Activated CD4-positive, alpha-beta T cell treated with anti-CD3 and anti-CD28 coated beads, Interleukin-2, amount 50 U/mL, for 4 hours (primary cell): ENCODE data around the gene CSNK2A1.
"Not testable (repeated sequence)": the region's sequence is repeated elsewhere in the genome, so short reads cannot be mapped to it uniquely, and the experiment has no call there.

ENCODE experiments used
- DNase-seq, 2 experiments: peaks; one replicate each; pipeline ENCODE4 v3.0.0-alpha.2; 2020

CSNK2A1 gene

DNA sequence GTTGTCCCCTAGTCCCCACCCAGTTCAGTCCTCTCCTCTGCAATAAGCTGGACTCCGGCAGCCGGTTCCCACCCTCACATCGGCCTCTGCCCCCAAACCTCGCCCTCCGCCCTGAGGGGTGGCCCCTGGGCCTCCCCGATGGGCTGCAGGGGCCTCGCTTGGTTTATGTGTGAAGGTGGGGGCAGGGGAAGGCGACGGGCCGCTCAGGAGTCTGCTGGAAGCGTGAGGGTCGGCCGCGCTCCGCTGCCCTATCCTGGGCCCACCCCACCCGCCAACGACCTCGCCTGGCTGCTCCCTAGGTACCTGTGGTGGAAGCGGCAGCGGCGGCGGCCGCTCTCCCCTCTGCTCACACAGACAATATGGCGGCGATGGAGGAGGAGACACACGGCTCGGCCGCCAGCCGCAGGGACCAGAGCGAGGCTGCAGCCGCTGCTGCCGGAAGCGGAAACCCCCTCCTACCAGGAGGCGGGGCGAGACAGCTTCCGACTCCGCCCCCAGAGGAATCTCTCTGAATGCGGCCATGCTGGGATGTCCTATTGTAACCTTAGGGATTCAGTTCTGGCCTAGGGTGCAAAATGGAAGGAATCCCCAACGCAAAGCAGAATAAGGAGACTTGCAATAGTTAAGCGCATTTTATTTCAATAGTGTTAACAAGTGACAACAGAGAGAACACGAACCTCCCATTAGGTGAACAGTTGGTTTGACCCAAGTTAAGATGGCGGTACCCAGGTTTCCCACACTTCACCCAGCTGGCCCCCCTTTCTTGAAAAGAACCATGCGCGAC lies at the start of gene CSNK2A1:
Gene CSNK2A1 (minus strand): TSS at position 422 of the 784 bp plus-strand sequence. CDS start 35,239 bp downstream, outside the sequence.
- DNase-seq, result peak; percentile 93 to 95

- DNase-seq, result no peak
These were observed 48.9 kb upstream of the CSNK2A1 start for GRCh38 chr20:592506-592905.

DNA sequence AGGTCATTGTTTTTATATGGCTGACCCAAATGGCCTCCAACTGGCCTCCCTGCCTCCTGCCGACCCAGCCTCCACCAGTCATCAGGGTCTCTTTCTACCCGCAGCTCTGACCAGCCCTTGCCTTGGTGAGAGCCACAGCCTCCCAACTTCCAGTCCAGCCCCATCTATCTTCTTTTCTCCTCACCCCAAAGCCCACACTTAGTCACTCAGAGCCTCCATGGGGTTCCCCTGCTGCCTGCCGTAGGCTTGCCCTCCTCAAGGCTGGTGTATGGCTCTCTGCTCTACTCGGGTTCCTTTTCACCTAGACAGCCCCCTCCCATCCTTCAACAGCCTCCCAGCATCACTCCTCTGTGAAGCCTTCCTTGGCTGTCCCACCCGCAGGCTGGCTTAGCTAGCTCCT lies 48.4 kb upstream of the CSNK2A1 start:
- DNase-seq, result no peak

- DNase-seq, result no peak
These were observed 45.5 kb upstream of the CSNK2A1 start for GRCh38 chr20:588932-589672.

DNA sequence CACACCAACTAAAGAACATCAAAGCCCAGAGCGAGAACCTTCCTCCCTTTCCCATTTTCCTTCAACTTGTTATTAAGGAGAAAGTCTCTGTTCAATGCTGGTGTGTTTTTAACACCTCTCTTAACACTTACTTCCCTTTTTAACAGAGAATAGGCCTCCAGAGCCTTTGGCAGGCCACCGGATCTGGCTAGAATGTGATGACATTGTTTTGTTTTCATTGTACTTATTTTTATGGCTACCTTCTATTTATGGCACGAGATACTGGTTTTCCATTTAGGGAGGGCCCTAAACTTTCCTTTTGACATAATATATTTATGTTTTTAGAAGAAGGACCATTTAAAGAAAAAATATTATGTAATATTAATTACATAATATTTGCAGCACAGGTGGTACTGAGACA lies 44.9 kb upstream of the CSNK2A1 start:
- DNase-seq, result no peak

- DNase-seq, result no peak
These were observed 41.3 kb upstream of the CSNK2A1 start for GRCh38 chr20:584971-585301.

DNA sequence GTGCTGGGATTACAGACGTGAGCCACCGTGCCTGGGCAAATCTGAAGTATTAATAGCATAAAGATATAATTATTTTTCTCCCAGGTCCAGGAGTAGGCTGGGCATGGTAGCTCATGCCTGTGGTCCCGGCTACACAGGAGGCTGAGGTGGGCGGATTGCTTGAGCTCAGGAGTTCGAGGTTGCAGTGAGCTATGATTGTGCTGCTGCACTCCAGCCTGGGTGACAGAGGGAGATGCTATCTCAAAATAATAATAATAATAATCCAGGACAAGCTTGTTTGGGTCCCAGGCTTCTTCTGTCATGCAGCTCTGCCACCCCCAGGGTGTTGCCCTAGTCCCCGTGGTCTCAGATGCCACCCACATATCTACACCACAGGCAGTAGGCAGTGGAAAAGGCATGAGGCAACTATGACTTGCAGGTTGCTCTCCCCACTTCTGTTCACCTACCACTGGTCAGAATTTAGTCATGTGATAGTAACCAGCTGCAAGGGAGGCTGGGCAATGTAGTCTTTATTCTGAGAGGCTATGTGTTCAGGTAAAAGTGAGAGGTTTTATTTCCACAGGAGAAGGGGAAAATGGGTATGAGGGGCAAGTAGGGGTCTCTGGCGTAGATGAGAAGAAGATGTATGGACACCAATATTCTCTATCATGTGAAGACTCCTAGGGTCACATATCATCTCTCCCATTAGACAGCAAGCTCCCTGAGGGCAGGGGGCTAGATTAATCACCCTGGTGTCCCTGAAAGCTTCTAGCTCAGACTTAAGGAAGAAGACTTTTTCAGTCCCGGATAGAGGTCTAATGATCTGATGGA lies 40.8 kb upstream of the CSNK2A1 start:
- no peak for DNase-seq

- no peak for DNase-seq
These were observed 38.6 kb upstream of the CSNK2A1 start for GRCh38 chr20:582204-582603.

DNA sequence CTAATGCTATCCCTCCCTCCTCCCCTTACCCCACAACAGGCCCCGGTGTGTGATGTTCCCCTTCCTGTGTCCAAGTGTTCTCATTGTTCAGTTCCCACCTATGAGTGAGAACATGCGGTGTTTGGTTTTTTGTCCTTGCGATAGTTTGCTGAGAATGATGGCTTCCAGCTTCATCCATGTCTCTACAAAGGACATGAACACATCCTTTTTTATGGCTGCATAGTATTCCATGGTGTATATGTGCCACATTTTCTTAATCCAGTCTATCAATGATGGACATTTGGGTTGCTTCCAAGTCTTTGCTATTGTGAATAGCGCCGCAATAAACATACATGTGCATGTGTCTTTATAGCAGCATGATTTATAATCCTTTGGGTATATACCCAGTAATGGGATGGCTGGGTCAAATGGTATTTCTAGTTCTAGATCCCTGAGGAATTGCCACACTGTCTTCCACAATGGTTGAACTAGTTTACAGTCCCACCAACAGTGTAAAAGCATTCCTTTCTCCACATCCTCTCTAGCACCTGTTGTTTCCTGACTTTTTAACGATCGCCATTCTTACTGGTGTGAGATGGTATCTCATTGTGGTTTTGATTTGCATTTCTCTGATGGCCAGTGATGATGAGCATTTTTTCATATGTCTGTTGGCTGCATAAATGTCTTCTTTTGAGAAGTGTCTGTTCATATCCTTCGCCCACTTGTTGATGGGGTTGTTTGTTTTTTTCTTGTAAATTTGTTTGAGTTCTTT lies 35.5 kb upstream of the CSNK2A1 start:
- not testable (repeated sequence) for DNase-seq

GRCh38 chr20:577167-577791 lies 33.7 kb upstream of the CSNK2A1 start:
- no peak for DNase-seq

DNA sequence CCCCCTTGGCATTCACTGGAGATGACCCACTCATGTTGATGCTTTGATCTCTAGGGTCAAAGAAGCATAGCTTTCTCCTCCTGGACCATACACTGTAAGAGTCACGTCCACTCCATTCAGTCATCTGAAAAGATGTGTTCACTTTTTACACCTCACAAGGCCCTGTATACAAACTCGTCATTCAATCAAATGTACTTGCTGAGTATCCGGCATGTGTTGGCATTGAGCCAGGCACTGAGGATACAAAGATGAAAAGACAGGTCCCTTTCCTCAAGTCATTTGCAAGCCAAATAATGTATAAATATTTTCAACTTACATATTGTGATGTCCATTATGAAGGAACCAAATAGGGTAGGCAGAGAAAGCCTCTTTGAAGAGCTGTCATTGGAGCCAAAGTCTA lies 32.6 kb upstream of the CSNK2A1 start:
- no peak for DNase-seq

GRCh38 chr20:575230-575629 lies 31.6 kb upstream of the CSNK2A1 start:
- DNase-seq, result no peak

DNA sequence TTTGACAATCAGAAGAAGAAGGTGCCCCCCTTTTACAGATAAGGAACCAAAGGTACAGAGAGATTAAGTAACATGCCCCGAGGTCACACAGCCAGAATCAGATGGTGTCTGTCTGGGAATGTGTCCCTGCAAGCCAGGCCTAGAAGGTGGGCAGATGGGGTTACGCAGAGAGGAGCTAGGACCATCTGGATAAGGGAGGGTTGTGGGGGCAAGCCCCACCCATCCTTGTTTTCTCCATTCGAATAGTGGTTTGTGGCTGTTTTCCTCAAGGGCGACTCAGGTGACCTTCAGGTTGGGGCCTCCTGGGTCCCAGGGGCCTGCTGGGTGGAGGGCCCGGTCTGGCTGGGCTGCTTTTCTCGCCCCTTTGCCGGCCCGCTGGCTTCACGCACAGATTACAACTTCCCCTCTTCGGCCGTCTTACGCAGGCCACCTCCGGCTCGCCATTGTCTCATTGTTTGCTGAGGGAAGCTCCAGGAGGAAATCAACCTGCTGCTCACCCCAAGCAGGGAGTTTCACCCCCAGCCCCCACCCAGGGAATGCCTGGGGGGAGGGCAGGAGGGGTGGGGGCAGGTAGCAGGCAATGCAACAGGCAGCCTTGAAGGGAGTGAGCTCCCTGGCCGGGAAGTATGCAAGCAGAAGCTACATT lies 30.8 kb upstream of the CSNK2A1 start:
- DNase-seq, result no peak

GRCh38 chr20:573414-574296 lies 30.1 kb upstream of the CSNK2A1 start:
- no peak for DNase-seq

GRCh38 chr20:572727-573126 lies 29.1 kb upstream of the CSNK2A1 start:
- DNase-seq, result no peak

DNA sequence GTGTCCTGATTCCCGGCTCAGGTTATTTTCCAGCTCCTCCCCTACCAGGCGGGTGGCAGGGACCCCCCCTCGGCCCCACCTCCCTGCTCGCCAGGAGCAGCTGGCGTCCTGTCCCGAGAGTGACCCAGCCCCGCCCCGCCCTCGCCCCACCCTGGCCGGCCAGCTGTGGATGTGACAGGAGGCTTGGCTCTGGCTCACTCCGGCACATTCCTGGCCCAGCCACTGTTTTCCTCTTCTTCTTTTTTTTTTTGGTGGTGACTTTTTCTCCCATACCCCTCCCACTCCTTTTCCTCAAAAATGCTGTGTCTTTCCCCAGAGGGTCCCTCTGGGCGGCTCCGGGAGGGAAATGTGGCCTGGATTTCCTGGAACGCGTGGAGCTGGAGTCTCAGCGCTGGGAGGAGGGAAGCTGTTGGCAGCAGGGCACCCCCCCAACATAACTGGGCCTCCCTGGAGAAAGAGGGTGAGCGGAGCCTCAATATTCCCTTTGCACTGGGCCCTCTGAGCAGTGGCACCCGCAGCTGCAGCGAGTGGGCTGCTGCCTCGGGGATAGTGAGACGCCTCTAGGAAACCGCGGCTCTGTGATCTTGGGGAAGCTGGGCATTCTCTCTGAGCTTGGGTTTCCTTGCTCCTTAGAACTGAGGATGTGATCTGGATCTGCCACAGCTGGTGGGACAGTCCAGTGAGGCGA lies 28.3 kb upstream of the CSNK2A1 start:
- no peak for DNase-seq

GRCh38 chr20:568673-569415 lies 25.3 kb upstream of the CSNK2A1 start:
- no peak for DNase-seq

DNA sequence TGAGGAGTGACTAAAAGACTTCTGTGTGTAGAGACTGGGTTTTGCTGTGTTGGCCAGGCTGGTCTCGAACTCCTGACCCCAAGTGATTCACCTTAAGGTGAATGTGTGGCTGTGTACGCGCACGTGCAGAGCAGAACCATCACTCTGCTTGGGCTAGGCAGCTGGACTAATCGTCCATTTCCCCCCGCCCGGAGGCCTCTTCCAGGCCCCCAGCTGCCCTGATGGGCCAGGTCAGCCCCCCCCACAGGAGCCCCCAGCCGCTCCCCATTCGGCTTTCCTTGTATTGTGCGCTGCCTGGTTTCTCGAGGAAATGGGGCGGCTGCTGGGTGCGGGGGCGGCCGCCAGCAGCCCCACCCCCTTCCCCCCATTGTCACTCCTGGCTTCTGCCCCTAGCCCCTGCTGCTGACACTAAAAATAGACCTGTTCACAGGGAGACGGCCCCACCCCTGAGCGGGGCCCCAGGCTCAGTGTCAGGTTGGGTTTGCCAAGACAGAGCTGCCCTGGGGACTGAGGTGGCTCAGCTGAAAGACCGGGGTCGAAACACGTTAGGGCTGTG lies 24.6 kb upstream of the CSNK2A1 start:
- no peak for DNase-seq

DNA sequence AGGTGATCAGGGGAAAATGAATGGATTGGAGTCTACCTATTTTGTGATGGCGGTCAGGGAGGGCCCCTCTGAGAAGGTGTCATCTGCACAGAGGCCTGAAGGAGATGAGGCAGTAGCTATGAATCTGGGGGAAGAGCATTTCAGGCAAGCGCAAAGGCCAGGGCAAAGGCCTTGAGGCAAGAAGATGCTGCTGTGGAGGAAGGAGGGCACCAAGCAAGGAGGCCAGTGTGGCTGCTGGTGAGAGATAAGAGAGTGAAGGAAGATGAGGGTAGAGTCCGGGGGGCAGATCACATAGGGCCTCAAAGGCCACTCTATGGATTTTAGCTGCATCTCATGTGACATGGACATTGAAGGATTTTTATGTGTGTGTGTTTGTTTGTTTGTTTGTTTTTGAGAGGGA lies 20.6 kb upstream of the CSNK2A1 start:
- no peak for DNase-seq
